DND-41 (cell line): Measurements from ENCODE around the gene PGF.

ENCODE experiments used
- ATAC-seq: fragments of 200-7000 bp; cut with Tn5 transposase; 3 replicates; pipeline ENCODE4 v1.9.1; 2021; ENCODE audit warnings: low read depth; ENCODE audit not compliant: insufficient read depth
- DNase-seq: peaks from one replicate; pipeline ENCODE4 v3.0.0-alpha.2; 2020
- H2AFZ ChIP-seq: 2 replicates; pipeline ENCODE4 v1.6.0; 2012; ENCODE audit warnings: low read depth, low read length
- H3K27ac ChIP-seq: 2 replicates; pipeline ENCODE4 v1.5.1; 2012; ENCODE audit warnings: low read length, inconsistent platforms
- H3K27me3 ChIP-seq: fragments of 200-600 bp; sonication (generic); 2 replicates; pipeline ENCODE4 v1.6.0; 2012; ENCODE audit warnings: low read length, mild to moderate bottlenecking, inconsistent platforms; ENCODE audit not compliant: insufficient read depth, poor library complexity
- H3K36me3 ChIP-seq: 2 replicates; pipeline ENCODE4 v1.5.1; 2012; ENCODE audit warnings: low read length, inconsistent platforms; ENCODE audit not compliant: insufficient read depth
- H3K4me1 ChIP-seq: 2 replicates; pipeline ENCODE4 v1.5.1; 2012; ENCODE audit warnings: mild to moderate bottlenecking, low read length; ENCODE audit not compliant: insufficient read depth
- H3K4me2 ChIP-seq: 2 replicates; pipeline ENCODE4 v1.6.0; 2012; ENCODE audit warnings: mild to moderate bottlenecking, moderate library complexity, low read length, inconsistent platforms; ENCODE audit not compliant: insufficient read depth
- H3K4me3 ChIP-seq, 2 experiments: fragments of 200-600 bp in 1 of 2; shearing (Covaris generic) in 1 of 2; 2 replicates each; pipeline ENCODE4 v1.5.1; 2012 to 2016; ENCODE audit warnings: inconsistent platforms in 2 of 2, low read length in 2 of 2, mild to moderate bottlenecking in 2 of 2, low read depth in 1 of 2, moderate library complexity in 1 of 2
- H3K79me2 ChIP-seq: 2 replicates; pipeline ENCODE4 v1.6.0; 2012; ENCODE audit warnings: low read length, inconsistent platforms; ENCODE audit not compliant: insufficient read depth
- H3K9ac ChIP-seq: 2 replicates; pipeline ENCODE4 v1.6.0; 2012; ENCODE audit warnings: low read depth, mild to moderate bottlenecking, inconsistent platforms, low read length, moderate library complexity
- H3K9me3 ChIP-seq: 2 replicates; pipeline ENCODE4 v1.5.1; 2012; ENCODE audit warnings: low read length, moderate library complexity, mild to moderate bottlenecking, inconsistent platforms; ENCODE audit not compliant: insufficient read depth, severe bottlenecking
- H4K20me1 ChIP-seq: 2 replicates; pipeline ENCODE4 v1.6.0; 2012; ENCODE audit warnings: low read length; ENCODE audit not compliant: insufficient read depth
- CTCF ChIP-seq: IDR thresholded peaks from 2 replicates; pipeline ENCODE4 v1.5.1; 2012; ENCODE audit warnings: borderline replicate concordance, low read length, moderate library complexity, mild to moderate bottlenecking; ENCODE audit not compliant: poor library complexity, severe bottlenecking; ENCODE audit errors: extremely low read depth
- EZH2 ChIP-seq: IDR thresholded peaks from 3 replicates; pipeline ENCODE4 v1.6.1; 2012; ENCODE audit warnings: borderline replicate concordance, low read depth, mild to moderate bottlenecking, moderate library complexity, low read length, inconsistent platforms; ENCODE audit not compliant: severe bottlenecking

The PGF gene

GRCh38 chr14:74988993-74989392, 33.6 kb upstream of the PGF start:
- Histone ChIP-seq H3K4me3 (no peak overlapping the region), H3K36me3 (no peaks in the 10 kb centered on the region), H3K27me3 (no peaks in the 10 kb centered on the region), H4K20me1 (no peaks in the 10 kb centered on the region), H3K9ac (no peak overlapping the region), H3K4me2 (no peak overlapping the region), H3K27ac (no peak overlapping the region), H2AFZ (no peak overlapping the region), H3K79me2 (no peaks in the 10 kb centered on the region), H3K9me3 (no peaks in the 10 kb centered on the region), H3K4me1 (no peaks in the 10 kb centered on the region)
- no peak for TF ChIP-seq EZH2
- no peak for TF ChIP-seq CTCF
- ATAC-seq (no peak), DNase-seq (no peak)

- DNase-seq (no peak), ATAC-seq (no peak)
- H3K36me3 ChIP-seq, result no peaks in the 10 kb centered on the region
- H3K9me3 ChIP-seq, result no peaks in the 10 kb centered on the region
- no peak for TF ChIP-seq CTCF
- TF ChIP-seq EZH2, result no peak
- H3K27me3 ChIP-seq, result no peaks in the 10 kb centered on the region
- no peak overlapping the region for H2AFZ ChIP-seq
- H3K4me3 ChIP-seq, result no peak overlapping the region
- no peaks in the 10 kb centered on the region for H4K20me1 ChIP-seq
- no peak overlapping the region for H3K4me2 ChIP-seq
- H3K79me2 ChIP-seq, result no peaks in the 10 kb centered on the region
- no peak overlapping the region for H3K27ac ChIP-seq
- H3K9ac ChIP-seq, result no peak overlapping the region
- no peaks in the 10 kb centered on the region for H3K4me1 ChIP-seq
These were observed 32.7 kb upstream of the PGF start for GRCh38 chr14:74988131-74988530.

GRCh38 chr14:74985806-74986205, 30.4 kb upstream of the PGF start:
- Histone ChIP-seq H3K4me3 (no peak overlapping the region), H2AFZ (no peak overlapping the region), H3K36me3 (no peaks in the 10 kb centered on the region), H4K20me1 (no peaks in the 10 kb centered on the region), H3K4me1 (no peaks in the 10 kb centered on the region), H3K27ac (no peak overlapping the region), H3K9me3 (no peaks in the 10 kb centered on the region), H3K27me3 (no peaks in the 10 kb centered on the region), H3K9ac (no peak overlapping the region), H3K4me2 (no peak overlapping the region), H3K79me2 (no peaks in the 10 kb centered on the region)
- TF ChIP-seq CTCF, result no peak
- no peak for TF ChIP-seq EZH2
- ATAC-seq, result no peak
- DNase-seq, result no peak

- no peaks in the 10 kb centered on the region for H3K36me3 ChIP-seq
- no peak overlapping the region for H3K4me2 ChIP-seq
- no peaks in the 10 kb centered on the region for H4K20me1 ChIP-seq
- DNase-seq, result no peak
- H3K79me2 ChIP-seq, result no peaks in the 10 kb centered on the region
- no peaks in the 10 kb centered on the region for H3K27me3 ChIP-seq
- H3K9ac ChIP-seq, result no peak overlapping the region
- ATAC-seq, result no peak
- H3K9me3 ChIP-seq, result no peaks in the 10 kb centered on the region
- H3K4me3 ChIP-seq, result no peak overlapping the region
- no peak overlapping the region for H2AFZ ChIP-seq
- H3K27ac ChIP-seq, result no peak overlapping the region
- H3K4me1 ChIP-seq, result no peaks in the 10 kb centered on the region
- TF ChIP-seq CTCF, result no peak
- TF ChIP-seq EZH2, result no peak
These were observed 29.6 kb upstream of the PGF start for GRCh38 chr14:74985028-74985310.
